Measurements from ENCODE around the gene MVB12B. TPM values are rescaled to one million over a fixed set of nuclear protein-coding genes. Genes with fewer than 3 reads are reported as not detected.

MVB12B gene
- total RNA-seq, 2 experiments from 2014 or later: 14.3 to 15.3 TPM

- H3K27ac ChIP-seq (ENCODE audit: low read depth in 1 of 2, low read length in 2 of 2): no peak overlapping the region
- no peaks in the 10 kb centered on the region for H3K36me3 ChIP-seq (ENCODE audit: insufficient read depth, low read length)
- no peaks in the 10 kb centered on the region for H3K9me3 Mint-ChIP-seq
- TF ChIP-seq, protein P1, sequence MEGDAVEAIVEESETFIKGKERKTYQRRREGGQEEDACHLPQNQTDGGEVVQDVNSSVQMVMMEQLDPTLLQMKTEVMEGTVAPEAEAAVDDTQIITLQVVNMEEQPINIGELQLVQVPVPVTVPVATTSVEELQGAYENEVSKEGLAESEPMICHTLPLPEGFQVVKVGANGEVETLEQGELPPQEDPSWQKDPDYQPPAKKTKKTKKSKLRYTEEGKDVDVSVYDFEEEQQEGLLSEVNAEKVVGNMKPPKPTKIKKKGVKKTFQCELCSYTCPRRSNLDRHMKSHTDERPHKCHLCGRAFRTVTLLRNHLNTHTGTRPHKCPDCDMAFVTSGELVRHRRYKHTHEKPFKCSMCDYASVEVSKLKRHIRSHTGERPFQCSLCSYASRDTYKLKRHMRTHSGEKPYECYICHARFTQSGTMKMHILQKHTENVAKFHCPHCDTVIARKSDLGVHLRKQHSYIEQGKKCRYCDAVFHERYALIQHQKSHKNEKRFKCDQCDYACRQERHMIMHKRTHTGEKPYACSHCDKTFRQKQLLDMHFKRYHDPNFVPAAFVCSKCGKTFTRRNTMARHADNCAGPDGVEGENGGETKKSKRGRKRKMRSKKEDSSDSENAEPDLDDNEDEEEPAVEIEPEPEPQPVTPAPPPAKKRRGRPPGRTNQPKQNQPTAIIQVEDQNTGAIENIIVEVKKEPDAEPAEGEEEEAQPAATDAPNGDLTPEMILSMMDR (IDR thresholded peaks at IDR 0.05): no peak
- intact Hi-C loops (cut with DNase I, micrococcal nuclease): no loop called here
- no peaks in the 10 kb centered on the region for H3K4me1 ChIP-seq (ENCODE audit: insufficient read depth, low read length)
- no peaks in the 10 kb centered on the region for H3K27me3 ChIP-seq (ENCODE audit: control insufficient read depth in 1 of 2, insufficient read depth in 2 of 2, low read length in 2 of 2)
- CTCF ChIA-PET: no interaction called here
- no peak overlapping the region for H3K4me3 ChIP-seq (ENCODE audit: low read length)
- no peak overlapping the region for H3K4me3 Mint-ChIP-seq
- H3K4me1 Mint-ChIP-seq (ENCODE audit: low read depth): peaks cover 13% of the 10 kb centered on the region
- no peak overlapping the region for H3K27ac Mint-ChIP-seq
- no peaks in the 10 kb centered on the region for H3K9me3 ChIP-seq (ENCODE audit: control insufficient read depth in 1 of 2, insufficient read depth in 1 of 2, low read length in 2 of 2)
- no peak for DNase-seq
- no peaks in the 10 kb centered on the region for H3K27me3 Mint-ChIP-seq
- no peak for ATAC-seq (ENCODE audit: poor library complexity)
- no peaks in the 10 kb centered on the region for H3K36me3 Mint-ChIP-seq (ENCODE audit: low read depth)
- POLR2A ChIA-PET: no interaction called here
Measured at GRCh38 chr9:126439402-126439765, 112.8 kb downstream of the MVB12B start.

GRCh38 chr9:126439883-126440653 is 113.4 kb downstream of the MVB12B start:
- Histone ChIP-seq H3K27me3 (ENCODE audit: control insufficient read depth in 1 of 2, insufficient read depth in 2 of 2, low read length in 2 of 2) (no peaks in the 10 kb centered on the region), H3K27ac (ENCODE audit: low read depth in 1 of 2, low read length in 2 of 2) (no peak overlapping the region), H3K9me3 (ENCODE audit: control insufficient read depth in 1 of 2, insufficient read depth in 1 of 2, low read length in 2 of 2) (no peaks in the 10 kb centered on the region), H3K4me3 (ENCODE audit: low read length) (no peak overlapping the region), H3K4me1 (ENCODE audit: insufficient read depth, low read length) (no peaks in the 10 kb centered on the region), H3K36me3 (ENCODE audit: insufficient read depth, low read length) (no peaks in the 10 kb centered on the region)
- no peak overlapping the region for H3K27ac Mint-ChIP-seq
- ATAC-seq (ENCODE audit: poor library complexity) (no peak), DNase-seq (no peak)
- POLR2A ChIA-PET: interaction anchor here (0.8 to 1.3 kb wide), 2 partner anchors 10 to 29 kb away, joined by 3 read pairs; no protein-coding TSS in a partner anchor
- no peaks in the 10 kb centered on the region for H3K27me3 Mint-ChIP-seq
- H3K4me1 Mint-ChIP-seq (ENCODE audit: low read depth): peaks cover 16% of the 10 kb centered on the region
- no peak overlapping the region for H3K4me3 Mint-ChIP-seq
- TF ChIP-seq, protein P1 (IDR thresholded peaks at IDR 0.05): no peak
- H3K36me3 Mint-ChIP-seq (ENCODE audit: low read depth): no peaks in the 10 kb centered on the region
- H3K9me3 Mint-ChIP-seq: no peaks in the 10 kb centered on the region
- CTCF ChIA-PET: no interaction called here
- intact Hi-C loops (cut with DNase I, micrococcal nuclease): no loop called here

DNA sequence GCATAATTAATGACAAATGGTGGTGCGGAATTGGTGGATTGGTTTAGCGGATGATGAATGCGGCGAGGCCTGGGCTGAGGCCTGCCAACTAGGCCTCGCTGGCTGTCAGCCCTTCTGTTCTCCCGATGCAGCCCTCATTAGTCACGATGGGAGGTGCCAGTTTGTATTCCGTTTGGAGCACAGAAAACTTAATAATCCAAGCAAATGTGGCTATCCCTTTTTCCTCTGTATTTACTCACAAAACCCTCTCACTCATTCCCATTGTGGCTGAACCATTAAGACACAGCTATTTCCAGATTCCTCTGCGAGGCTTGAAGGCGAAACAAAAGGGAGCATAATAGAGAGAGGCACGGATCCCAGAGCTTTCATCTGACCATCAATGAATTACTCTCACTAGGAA is 114.3 kb downstream of the MVB12B start:
- no peaks in the 10 kb centered on the region for H3K36me3 Mint-ChIP-seq (ENCODE audit: low read depth)
- H3K27me3 Mint-ChIP-seq: no peaks in the 10 kb centered on the region
- no peak overlapping the region for H3K4me3 Mint-ChIP-seq
- TF ChIP-seq, protein P1 (IDR thresholded peaks at IDR 0.05): no peak
- Histone ChIP-seq H3K27me3 (ENCODE audit: control insufficient read depth in 1 of 2, insufficient read depth in 2 of 2, low read length in 2 of 2) (no peaks in the 10 kb centered on the region), H3K4me3 (ENCODE audit: low read length) (no peak overlapping the region), H3K4me1 (ENCODE audit: insufficient read depth, low read length) (no peaks in the 10 kb centered on the region), H3K36me3 (ENCODE audit: insufficient read depth, low read length) (no peaks in the 10 kb centered on the region), H3K27ac (ENCODE audit: low read depth in 1 of 2, low read length in 2 of 2) (no peak overlapping the region), H3K9me3 (ENCODE audit: control insufficient read depth in 1 of 2, insufficient read depth in 1 of 2, low read length in 2 of 2) (no peaks in the 10 kb centered on the region)
- no peak for ATAC-seq (ENCODE audit: poor library complexity)
- intact Hi-C loops (cut with DNase I, micrococcal nuclease): no loop called here
- ChIA-PET CTCF (no interaction called here), POLR2A (interaction anchor here (1.3 kb wide), 1 partner anchor 9 kb away, joined by 3 read pairs; no protein-coding TSS in a partner anchor)
- H3K9me3 Mint-ChIP-seq: no peaks in the 10 kb centered on the region
- peaks cover 16% of the 10 kb centered on the region for H3K4me1 Mint-ChIP-seq (ENCODE audit: low read depth)
- no peak overlapping the region for H3K27ac Mint-ChIP-seq
- no peak for DNase-seq

Measured in CD4-positive, alpha-beta T cell (primary cell).